ENCODE results near the gene TCF12. TPM values are rescaled to one million over a fixed set of nuclear protein-coding genes. Genes with fewer than 3 reads are reported as not detected.

Gene TCF12
- total RNA-seq, 1 donor from 2014 or later: 164 TPM

DNA sequence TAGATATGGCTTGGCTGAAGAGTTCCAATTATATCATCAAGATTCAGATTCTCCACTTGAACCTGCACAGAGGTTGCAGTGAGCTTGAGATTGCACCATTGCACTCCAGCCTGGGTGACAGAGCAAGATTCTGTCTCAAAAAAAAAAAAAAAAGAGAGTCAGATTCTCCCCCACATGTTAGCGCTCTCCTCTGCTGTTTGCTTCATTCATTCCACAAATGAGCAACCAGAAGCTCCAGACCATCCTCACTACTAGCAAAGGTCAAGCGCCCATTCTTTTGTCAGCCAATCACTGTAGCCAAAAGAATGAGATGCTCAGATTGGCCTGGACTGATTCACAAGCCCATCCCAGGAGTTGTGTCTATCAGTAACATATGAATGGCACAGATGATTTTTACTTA, 28.4 kb upstream of the TCF12 start:
- DNase-seq (ENCODE audit: extremely low spot score, unreplicated experiment): no peak
- Mint-ChIP-seq H3K27ac (ENCODE audit: unreplicated experiment) (no peak overlapping the region), H3K4me3 (ENCODE audit: unreplicated experiment) (no peak overlapping the region), H3K9me3 (ENCODE audit: unreplicated experiment) (no peaks in the 10 kb centered on the region), H3K4me1 (ENCODE audit: unreplicated experiment) (peaks cover 24% of the 10 kb centered on the region), H3K36me3 (ENCODE audit: unreplicated experiment) (no peaks in the 10 kb centered on the region), H3K27me3 (ENCODE audit: unreplicated experiment) (no peaks in the 10 kb centered on the region)
- TF ChIP-seq, protein P1, sequence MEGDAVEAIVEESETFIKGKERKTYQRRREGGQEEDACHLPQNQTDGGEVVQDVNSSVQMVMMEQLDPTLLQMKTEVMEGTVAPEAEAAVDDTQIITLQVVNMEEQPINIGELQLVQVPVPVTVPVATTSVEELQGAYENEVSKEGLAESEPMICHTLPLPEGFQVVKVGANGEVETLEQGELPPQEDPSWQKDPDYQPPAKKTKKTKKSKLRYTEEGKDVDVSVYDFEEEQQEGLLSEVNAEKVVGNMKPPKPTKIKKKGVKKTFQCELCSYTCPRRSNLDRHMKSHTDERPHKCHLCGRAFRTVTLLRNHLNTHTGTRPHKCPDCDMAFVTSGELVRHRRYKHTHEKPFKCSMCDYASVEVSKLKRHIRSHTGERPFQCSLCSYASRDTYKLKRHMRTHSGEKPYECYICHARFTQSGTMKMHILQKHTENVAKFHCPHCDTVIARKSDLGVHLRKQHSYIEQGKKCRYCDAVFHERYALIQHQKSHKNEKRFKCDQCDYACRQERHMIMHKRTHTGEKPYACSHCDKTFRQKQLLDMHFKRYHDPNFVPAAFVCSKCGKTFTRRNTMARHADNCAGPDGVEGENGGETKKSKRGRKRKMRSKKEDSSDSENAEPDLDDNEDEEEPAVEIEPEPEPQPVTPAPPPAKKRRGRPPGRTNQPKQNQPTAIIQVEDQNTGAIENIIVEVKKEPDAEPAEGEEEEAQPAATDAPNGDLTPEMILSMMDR (IDR thresholded peaks at IDR 0.05): no peak

DNA sequence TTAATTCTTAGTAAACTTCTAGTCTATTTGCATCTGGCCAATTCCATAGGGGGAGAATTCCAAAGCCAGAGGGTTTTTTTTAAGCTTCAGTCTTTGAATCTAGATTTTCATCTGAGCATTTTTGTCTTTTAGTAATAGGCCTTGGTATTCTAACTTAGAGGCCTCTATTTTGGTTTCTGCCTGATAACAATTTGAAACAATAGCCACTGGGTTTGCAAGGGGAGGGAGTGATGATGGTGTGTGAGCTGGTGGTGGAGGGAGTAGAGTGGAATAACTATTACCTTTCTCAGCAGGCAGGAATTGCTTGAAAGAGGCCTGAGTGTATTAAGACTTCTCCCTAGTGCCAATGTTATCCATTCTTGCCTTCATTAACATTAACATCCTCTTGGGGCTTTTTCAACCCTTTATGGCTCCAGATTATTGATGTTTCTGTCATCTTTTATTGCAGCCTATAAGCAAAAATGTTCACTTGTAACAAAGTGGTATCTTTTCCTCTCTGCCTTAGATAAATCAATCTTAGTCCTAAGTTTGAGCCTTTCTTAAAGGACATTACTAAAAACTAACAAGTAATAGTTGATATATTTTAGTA, 26.5 kb upstream of the TCF12 start:
- Mint-ChIP-seq H3K36me3 (ENCODE audit: unreplicated experiment) (no peaks in the 10 kb centered on the region), H3K27me3 (ENCODE audit: unreplicated experiment) (no peaks in the 10 kb centered on the region), H3K9me3 (ENCODE audit: unreplicated experiment) (no peaks in the 10 kb centered on the region), H3K4me1 (ENCODE audit: unreplicated experiment) (peaks cover 17% of the 10 kb centered on the region), H3K4me3 (ENCODE audit: unreplicated experiment) (no peak overlapping the region), H3K27ac (ENCODE audit: unreplicated experiment) (no peak overlapping the region)
- TF ChIP-seq, protein P1 (IDR thresholded peaks at IDR 0.05): no peak
- no peak for DNase-seq (ENCODE audit: extremely low spot score, unreplicated experiment)

DNA sequence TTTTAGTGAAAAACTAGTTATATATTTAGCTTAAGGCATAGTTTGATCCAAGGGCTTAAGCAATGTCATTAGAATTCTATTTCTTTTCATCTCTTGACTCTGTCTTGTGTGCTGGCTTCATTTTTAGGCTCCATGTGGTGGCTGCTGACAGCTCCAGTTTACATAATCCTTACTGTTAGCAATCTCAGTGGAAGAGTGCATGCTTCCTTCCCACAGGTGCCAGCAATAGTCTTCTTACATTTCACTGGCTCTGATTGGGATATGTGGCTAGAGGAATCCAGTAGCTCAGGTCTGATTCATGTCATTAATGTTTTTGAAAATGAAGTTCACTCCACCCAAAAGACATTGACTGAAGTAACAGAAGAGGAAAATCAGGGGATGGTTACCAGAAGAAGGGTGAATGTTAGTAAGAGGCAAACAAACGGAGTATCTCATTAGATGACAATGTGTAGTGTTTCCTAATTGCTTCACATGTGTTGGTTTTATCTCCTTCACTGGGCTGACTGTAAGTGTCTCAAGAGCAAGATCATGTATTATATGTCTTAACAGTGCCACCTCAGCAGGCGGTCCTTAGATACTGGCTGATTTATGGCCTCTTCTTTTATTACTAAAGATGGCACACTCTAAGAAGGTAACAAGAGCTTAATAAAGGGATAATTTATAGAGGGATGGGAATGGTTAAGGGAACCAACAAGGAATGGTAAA, 25.6 kb upstream of the TCF12 start:
- H3K27me3 Mint-ChIP-seq (ENCODE audit: unreplicated experiment): no peaks in the 10 kb centered on the region

DNA sequence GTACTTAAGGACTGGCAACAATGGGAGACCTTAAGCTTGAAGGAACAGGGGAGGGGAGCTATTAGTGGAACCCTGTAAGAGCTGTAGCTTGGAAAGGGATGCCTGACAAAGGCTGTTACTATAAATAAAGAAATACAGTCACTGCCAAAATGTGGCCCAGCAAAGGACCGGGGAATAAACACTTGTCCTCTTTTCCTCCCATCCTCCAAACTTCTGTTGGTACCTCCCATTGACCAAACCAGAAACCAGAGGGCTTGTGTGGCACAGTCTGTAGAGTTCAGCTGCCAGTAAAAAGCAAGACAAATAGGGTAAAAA, 25.1 kb upstream of the TCF12 start:
- Mint-ChIP-seq H3K4me3 (ENCODE audit: unreplicated experiment) (no peak overlapping the region), H3K9me3 (ENCODE audit: unreplicated experiment) (no peaks in the 10 kb centered on the region), H3K27me3 (ENCODE audit: unreplicated experiment) (no peaks in the 10 kb centered on the region), H3K27ac (ENCODE audit: unreplicated experiment) (no peak overlapping the region), H3K36me3 (ENCODE audit: unreplicated experiment) (no peaks in the 10 kb centered on the region), H3K4me1 (ENCODE audit: unreplicated experiment) (peaks cover 7% of the 10 kb centered on the region)
- TF ChIP-seq, protein P1 (IDR thresholded peaks at IDR 0.05): no peak
- no peak for DNase-seq (ENCODE audit: extremely low spot score, unreplicated experiment)

More for the DNA sequence above, 25.6 kb upstream of the TCF12 start:
- TF ChIP-seq, protein P1 (IDR thresholded peaks at IDR 0.05): no peak
- Mint-ChIP-seq H3K4me1 (ENCODE audit: unreplicated experiment) (peaks cover 12% of the 10 kb centered on the region), H3K4me3 (ENCODE audit: unreplicated experiment) (no peak overlapping the region), H3K36me3 (ENCODE audit: unreplicated experiment) (no peaks in the 10 kb centered on the region), H3K9me3 (ENCODE audit: unreplicated experiment) (no peaks in the 10 kb centered on the region), H3K27ac (ENCODE audit: unreplicated experiment) (no peak overlapping the region)
- no peak for DNase-seq (ENCODE audit: extremely low spot score, unreplicated experiment)

DNA sequence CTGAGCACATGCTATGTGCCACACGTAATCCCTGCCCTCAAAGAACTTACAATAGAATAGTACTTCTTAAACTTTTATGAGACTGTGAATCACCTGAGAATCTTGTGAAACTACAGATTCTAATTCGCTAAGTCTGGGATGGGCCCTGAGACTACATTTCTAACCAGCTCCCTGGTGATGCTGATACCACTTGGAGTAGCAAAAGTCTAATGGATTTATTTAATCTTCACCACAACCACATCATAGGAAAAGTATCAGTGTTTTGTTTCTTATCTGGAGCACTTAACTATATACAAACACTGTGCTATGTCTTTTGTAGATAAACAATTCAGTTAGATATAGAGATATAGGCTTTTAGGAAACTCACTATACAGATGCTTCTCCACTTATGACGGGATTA, 23.8 kb upstream of the TCF12 start:
- Mint-ChIP-seq H3K27me3 (ENCODE audit: unreplicated experiment) (no peaks in the 10 kb centered on the region), H3K4me3 (ENCODE audit: unreplicated experiment) (no peak overlapping the region), H3K27ac (ENCODE audit: unreplicated experiment) (no peak overlapping the region), H3K36me3 (ENCODE audit: unreplicated experiment) (no peaks in the 10 kb centered on the region), H3K4me1 (ENCODE audit: unreplicated experiment) (no peaks in the 10 kb centered on the region), H3K9me3 (ENCODE audit: unreplicated experiment) (no peaks in the 10 kb centered on the region)
- TF ChIP-seq, protein P1 (IDR thresholded peaks at IDR 0.05): no peak
- DNase-seq (ENCODE audit: extremely low spot score, unreplicated experiment): no peak

All from osteocyte (in vitro differentiated cells).